C1 segment of cervical spinal cord (tissue), 14 donors: ENCODE data around the gene PSPH.
"Not testable (repeated sequence)": the region's sequence is repeated elsewhere in the genome, so short reads cannot be mapped to it uniquely, and the experiment has no call there.

Experiments
- DNase-seq, 14 donors: peaks; one replicate each; lab custom pipeline; 2025; lab: John Stamatoyannopoulos, UW

The PSPH gene

GRCh38 chr7:56063500-56063881 is 12.2 kb upstream of the PSPH start:
- DNase-seq: no peak

- no peak for DNase-seq
Measured at GRCh38 chr7:56062382-56062781, 11.1 kb upstream of the PSPH start.

GRCh38 chr7:56053993-56054392 is 2.7 kb upstream of the PSPH start:
- no peak for DNase-seq

GRCh38 chr7:56053379-56053778 is 2.1 kb upstream of the PSPH start:
- no peak for DNase-seq

- peak in 1 of 14 donors; percentile 29 for DNase-seq
Measured at GRCh38 chr7:56051053-56051338, 248 bp downstream of the PSPH start.

GRCh38 chr7:56048763-56049162 is 2.5 kb downstream of the PSPH start:
- not testable (repeated sequence) for DNase-seq

GRCh38 chr7:56048245-56048644 is 3.0 kb downstream of the PSPH start:
- no peak for DNase-seq

- not testable (repeated sequence) for DNase-seq
Measured at GRCh38 chr7:56047446-56048116, 3.7 kb downstream of the PSPH start.

GRCh38 chr7:56046721-56047445 is 4.4 kb downstream of the PSPH start:
- DNase-seq: no peak

GRCh38 chr7:56045758-56046157 is 5.5 kb downstream of the PSPH start:
- DNase-seq: not testable (repeated sequence)

GRCh38 chr7:56040730-56041129 is 10.5 kb downstream of the PSPH start:
- DNase-seq: no peak

- peak in 11 of 14 donors; percentile 5 to 59 (median 28) for DNase-seq
Measured at GRCh38 chr7:56033671-56034432, 17.4 kb downstream of the PSPH start.

- not testable (repeated sequence) for DNase-seq
Measured at GRCh38 chr7:56032578-56032977, 18.7 kb downstream of the PSPH start.

GRCh38 chr7:56031556-56031955 is 19.7 kb downstream of the PSPH start:
- DNase-seq: not testable (repeated sequence)

GRCh38 chr7:56030340-56030739 is 20.9 kb downstream of the PSPH start:
- DNase-seq: no peak

- no peak for DNase-seq
Measured at GRCh38 chr7:56028942-56029630, 22.2 kb downstream of the PSPH start.

GRCh38 chr7:56026538-56026937 is 24.7 kb downstream of the PSPH start:
- no peak for DNase-seq

GRCh38 chr7:56023500-56023899 is 27.7 kb downstream of the PSPH start:
- DNase-seq: no peak

- DNase-seq: no peak
Measured at GRCh38 chr7:56019501-56019900, 31.7 kb downstream of the PSPH start.

- not testable (repeated sequence) for DNase-seq
Measured at GRCh38 chr7:56017015-56017414, 34.2 kb downstream of the PSPH start.

GRCh38 chr7:56009695-56010094 is 41.5 kb downstream of the PSPH start:
- DNase-seq: peak in 13 of 14 donors; percentile 2 to 79 (median 54)

GRCh38 chr7:56007891-56008290 is 43.4 kb downstream of the PSPH start:
- peak in 12 of 14 donors; percentile 2 to 34 (median 22) for DNase-seq
